GM19023 (cell line): ENCODE measurements around the gene SAMD13.

Source experiments
- ATAC-seq: cut with Tn5 transposase; IDR thresholded peaks from one replicate; pipeline ENCODE4 v1.9.1; 2021; ENCODE audit warnings: mild to moderate bottlenecking, moderate library complexity; ENCODE audit not compliant: unreplicated experiment

Gene SAMD13

DNA sequence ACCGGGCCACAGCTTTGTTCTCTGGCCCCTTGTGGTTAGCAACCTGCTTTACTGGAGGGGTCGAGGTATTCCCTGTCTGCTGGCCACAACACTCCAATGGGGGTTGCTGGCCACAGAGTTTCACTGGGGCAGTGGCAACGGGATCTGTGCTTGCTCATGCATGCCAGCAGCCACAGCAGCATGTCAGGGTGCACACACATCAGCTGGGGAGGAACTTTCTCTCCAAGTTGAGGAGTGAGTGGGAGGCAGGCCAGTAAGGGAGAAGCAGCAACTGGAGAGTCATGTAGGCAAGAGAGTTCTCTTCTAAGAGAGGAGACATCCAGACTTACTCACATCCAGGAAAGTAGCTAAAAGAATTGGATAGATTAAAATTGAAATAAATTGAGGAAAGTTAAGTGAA lies 38.0 kb downstream of the SAMD13 start:
- ATAC-seq = no peak

GRCh38 chr1:84344286-84344685 lies 42.8 kb downstream of the SAMD13 start:
- ATAC-seq = no peak

GRCh38 chr1:84345220-84345619 lies 43.7 kb downstream of the SAMD13 start:
- no peak for ATAC-seq

GRCh38 chr1:84347271-84347931 lies 45.9 kb downstream of the SAMD13 start:
- no peak for ATAC-seq

GRCh38 chr1:84347932-84348555 lies 46.5 kb downstream of the SAMD13 start:
- ATAC-seq = no peak

GRCh38 chr1:84348759-84349158 lies 47.3 kb downstream of the SAMD13 start:
- ATAC-seq = no peak

DNA sequence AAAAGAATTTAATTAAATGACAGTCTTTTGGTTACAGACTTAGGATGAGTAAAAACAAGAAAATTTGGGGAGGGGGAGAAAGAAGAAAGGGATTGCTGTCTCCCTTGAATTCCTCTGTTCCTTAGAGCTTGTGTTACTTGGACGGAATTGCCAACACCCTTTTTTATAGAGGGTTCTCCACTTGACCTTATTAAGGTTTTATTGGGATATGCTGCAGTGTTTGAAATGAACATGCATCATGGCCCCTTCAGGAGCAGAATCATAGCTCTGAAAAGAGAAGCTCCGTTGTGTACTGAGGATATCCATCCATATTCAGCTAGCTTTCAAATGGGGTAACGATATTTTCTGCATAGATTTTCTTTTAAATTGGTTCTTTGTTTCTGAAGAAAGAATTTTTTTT lies 48.6 kb downstream of the SAMD13 start:
- no peak for ATAC-seq

DNA sequence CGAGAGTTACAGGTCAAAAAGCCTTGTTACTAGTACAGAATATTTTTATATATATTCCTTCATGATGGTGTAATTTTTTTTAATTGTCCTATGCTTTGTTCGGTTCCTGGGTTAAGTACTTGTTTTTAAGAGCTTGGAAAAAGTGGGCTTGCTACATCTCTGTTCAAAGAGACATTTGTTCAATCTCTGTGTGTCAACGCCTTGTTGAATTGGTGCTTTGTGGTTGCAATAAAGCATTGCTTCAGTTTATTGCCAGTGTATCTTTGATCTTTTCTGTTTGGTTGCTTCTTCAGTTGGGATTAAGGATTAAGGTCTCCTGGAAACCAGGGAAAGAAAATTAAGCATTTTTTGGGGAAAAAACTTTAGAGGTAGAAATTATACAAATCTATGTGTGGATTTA lies 49.0 kb downstream of the SAMD13 start:
- no peak for ATAC-seq

DNA sequence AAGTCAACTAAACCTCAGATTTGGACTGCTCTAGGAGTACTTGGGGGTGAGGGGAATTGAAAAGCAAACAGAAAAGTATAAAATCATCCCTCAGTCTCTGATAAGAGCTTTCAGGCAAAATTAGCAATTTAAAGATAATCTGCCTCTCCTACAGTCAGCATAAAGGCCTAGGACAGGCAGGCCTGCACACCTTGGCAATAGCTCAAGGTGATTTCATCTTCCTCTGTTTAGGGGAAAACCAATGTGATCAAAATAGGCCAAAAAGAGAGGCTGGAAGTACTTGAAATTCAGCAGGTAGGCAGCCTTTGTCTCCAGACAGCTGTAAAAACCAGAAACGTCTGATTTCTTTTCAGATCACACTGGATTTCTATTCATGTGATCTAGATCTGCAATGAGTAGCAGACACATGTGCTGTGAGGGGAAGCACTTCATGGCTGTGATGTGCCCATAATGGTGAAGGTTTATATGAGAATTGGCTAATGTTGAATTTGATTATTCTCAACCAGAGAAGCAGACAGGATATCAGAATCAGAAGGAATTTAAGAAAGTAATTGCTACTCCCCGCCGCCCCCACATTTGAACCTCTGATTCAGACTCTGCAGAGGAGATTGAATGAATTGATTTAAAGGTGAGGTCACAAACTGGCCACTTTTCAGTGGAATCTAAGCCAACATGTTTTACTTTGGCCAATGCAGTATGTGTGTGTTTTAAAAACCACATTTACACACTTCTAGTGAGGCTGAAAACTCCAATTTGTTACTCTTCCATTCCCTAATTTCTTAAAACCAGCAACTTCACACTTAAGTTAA lies 51.0 kb downstream of the SAMD13 start:
- no peak for ATAC-seq

DNA sequence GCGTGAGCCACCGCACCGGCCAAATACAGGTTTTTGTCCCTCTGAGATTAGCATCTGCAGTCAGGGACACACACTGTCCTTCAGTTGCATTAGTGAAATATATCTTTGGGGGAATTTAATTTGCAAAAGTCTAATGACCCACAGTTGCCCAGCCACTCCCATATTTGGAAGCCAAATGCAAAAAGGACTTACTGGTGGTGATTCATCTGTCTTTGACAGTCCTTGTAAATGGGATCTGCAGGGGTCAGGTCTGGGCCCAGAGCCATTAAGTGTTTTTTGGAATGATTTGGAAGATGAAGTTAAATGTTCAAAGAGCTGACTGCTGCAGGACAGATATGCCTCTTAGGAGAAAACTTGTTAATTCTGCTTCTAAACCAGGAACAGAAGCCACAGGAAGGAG lies 52.2 kb downstream of the SAMD13 start:
- ATAC-seq = no peak

- ATAC-seq = no peak
These were observed 54.0 kb downstream of the SAMD13 start for GRCh38 chr1:84355556-84355955.

- ATAC-seq = no peak
These were observed 55.4 kb downstream of the SAMD13 start for GRCh38 chr1:84356881-84357280.

DNA sequence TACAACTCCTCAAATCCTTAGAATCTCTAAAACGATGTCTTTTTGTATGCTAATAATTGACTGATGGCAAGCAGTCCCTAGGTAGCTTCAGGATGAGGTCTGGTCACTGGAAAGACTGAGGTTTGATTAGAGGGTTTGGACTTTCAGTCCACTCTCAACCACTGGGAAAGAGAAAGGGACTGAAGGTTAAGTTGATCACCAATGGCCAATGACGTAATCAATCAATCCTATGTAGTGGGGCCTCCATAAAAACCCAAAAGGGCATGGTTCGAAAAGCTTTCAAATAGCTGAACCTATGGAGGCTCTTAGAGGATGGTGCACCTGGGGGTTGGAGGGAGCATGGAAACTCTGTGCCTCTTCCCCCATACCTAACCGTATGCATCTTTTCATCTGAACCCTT lies 57.2 kb downstream of the SAMD13 start:
- ATAC-seq = no peak

DNA sequence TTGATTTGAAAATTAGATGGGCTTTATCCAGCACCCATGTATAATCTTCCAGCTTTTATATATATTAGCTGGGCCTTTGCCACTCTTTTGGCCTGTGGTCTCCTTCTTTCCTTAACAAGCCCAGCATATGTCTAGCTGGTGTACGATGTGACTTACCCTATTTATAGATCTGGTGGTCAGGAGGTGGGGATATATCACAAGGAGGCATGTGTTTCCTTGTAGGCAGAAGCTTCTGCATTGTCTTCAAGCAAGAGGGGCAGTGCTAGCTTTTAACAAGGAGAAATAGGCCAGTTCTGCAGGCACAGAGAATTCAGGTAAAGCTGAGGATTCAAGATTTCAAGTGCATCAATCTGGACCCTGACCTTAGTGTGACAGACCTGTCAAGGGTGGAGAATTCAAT lies 58.8 kb downstream of the SAMD13 start:
- no peak for ATAC-seq

DNA sequence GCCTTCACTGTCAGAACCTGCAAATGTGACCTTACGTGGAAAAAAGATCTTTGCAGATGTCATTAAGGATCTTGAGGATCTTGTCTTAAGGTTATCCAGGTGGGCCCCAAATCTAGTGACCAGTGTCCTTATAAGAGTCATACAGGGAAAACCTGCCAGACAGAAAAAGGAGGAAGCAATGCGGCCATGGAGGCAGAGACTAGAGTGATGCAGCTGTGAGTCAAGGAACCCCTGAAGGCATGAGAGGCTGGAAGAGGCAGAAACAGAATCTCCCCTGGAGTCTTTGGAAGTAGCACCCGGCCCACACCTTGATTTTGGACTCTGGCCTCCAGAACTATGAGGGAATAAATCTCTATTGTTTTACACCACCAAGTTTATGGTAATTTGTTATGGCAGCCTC lies 60.3 kb downstream of the SAMD13 start:
- no peak for ATAC-seq

DNA sequence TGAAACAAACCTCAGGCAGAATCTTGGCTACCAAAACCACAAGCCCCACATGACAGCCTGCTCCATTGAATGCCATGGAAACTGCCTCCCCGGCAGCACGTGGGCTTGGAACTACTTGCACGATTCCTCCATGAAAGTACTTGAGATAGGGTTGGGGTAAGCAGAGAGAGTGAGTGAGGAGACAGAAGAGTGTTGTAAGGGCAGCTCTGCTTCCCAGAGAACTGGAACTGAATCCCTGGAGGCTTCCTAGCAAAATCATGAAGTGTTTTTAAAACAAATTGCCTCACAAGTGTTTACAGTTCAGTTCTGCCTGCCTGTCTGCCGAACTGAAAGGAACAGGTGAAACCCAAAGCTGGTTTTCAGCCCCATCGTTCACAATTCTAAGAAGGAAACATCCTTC lies 61.5 kb downstream of the SAMD13 start:
- ATAC-seq = no peak

- ATAC-seq = no peak
These were observed 62.1 kb downstream of the SAMD13 start for GRCh38 chr1:84363622-84364021.

- no peak for ATAC-seq
These were observed 64.0 kb downstream of the SAMD13 start for GRCh38 chr1:84365225-84366221.

DNA sequence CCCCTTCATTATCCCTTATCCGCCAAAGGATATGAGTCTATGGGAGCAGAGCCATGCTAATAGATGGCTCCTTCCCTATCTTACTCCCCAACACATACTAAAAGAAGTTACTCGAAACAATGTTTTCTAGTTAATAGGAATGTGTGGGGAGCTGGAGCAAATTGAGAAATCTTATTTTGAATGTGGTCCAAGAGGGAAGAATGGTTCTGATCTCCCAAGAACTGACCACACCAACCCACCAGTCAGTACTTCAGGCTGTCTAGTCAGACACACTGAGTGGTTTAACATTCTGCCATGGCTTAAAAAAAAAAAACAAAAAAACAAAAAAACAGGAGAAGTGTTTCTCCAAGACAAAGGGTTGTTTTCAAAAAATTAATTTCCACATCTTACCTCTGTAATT lies 65.3 kb downstream of the SAMD13 start:
- no peak for ATAC-seq

DNA sequence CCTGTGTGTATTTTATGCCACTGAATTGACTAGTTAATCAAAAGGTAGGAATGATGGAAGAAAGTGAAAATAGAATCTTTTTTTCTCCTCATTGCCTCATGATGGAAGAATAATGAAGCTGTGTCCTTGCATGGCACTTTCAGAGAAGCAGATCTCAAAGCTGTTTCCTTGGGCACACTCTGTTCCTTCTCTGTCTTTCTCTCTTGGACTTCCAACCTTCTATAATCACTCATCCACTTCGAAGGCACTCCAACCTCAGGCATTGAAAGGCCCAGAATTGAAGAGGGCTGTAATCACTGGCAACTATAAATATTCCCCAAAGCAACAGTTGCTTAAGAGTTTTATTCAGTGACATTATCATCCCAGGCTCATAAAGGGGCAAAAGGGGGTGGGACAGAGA lies 65.7 kb downstream of the SAMD13 start:
- no peak for ATAC-seq

GRCh38 chr1:84368441-84368840 lies 66.9 kb downstream of the SAMD13 start:
- no peak for ATAC-seq
